Muscle layer of colon (tissue), 2 donors: Measurements from ENCODE around the gene APOA1.

Experiments
- H3K27ac ChIP-seq: one replicate; pipeline ENCODE4 v1.7.0; 2013; ENCODE audit warnings: low read depth, mild to moderate bottlenecking, low read length, moderate library complexity
- H3K27me3 ChIP-seq, 2 donors: one replicate each; pipeline ENCODE4 v1.7.0; 2013; ENCODE audit warnings: low read length in 2 of 2, mild to moderate bottlenecking in 2 of 2; ENCODE audit not compliant: insufficient read depth in 2 of 2, control insufficient read depth in 1 of 2
- H3K36me3 ChIP-seq: one replicate; pipeline ENCODE4 v1.7.0; 2013; ENCODE audit warnings: mild to moderate bottlenecking, low read length; ENCODE audit not compliant: insufficient read depth
- H3K4me1 ChIP-seq: one replicate; pipeline ENCODE4 v1.7.0; 2013; ENCODE audit warnings: mild to moderate bottlenecking, low read length; ENCODE audit not compliant: insufficient read depth
- H3K4me3 ChIP-seq, 2 donors: one replicate each; pipeline ENCODE4 v1.7.0; 2013; ENCODE audit warnings: low read length in 2 of 2, low read depth in 1 of 2, mild to moderate bottlenecking in 1 of 2, moderate library complexity in 1 of 2
- H3K9ac ChIP-seq: one replicate; pipeline ENCODE4 v1.7.0; 2013; ENCODE audit warnings: low read length
- H3K9me3 ChIP-seq: one replicate; pipeline ENCODE4 v1.7.0; 2013; ENCODE audit warnings: mild to moderate bottlenecking, low read length
- donor health status: abdominal sarcoma.
- donor health status: Adenocarcinoma of cecum.

The APOA1 gene

GRCh38 chr11:116857316-116857715 is 19.9 kb upstream of the APOA1 start:
- H3K9me3 ChIP-seq = no peaks in the 10 kb centered on the region
- peaks cover 62% of the 10 kb centered on the region for H3K36me3 ChIP-seq
- H3K9ac ChIP-seq = no peak overlapping the region
- no peak overlapping the region for H3K27ac ChIP-seq
- H3K27me3 ChIP-seq = no peaks in the 10 kb centered on the region
- no peak overlapping the region for H3K4me3 ChIP-seq
- peaks cover 2% of the 10 kb centered on the region for H3K4me1 ChIP-seq

GRCh38 chr11:116856423-116856822 is 19.0 kb upstream of the APOA1 start:
- no peak overlapping the region for H3K27ac ChIP-seq
- no peaks in the 10 kb centered on the region for H3K27me3 ChIP-seq
- H3K36me3 ChIP-seq = peaks cover 53% of the 10 kb centered on the region

GRCh38 chr11:116855413-116855812 is 18.0 kb upstream of the APOA1 start:
- no peak overlapping the region for H3K4me3 ChIP-seq
- H3K27me3 ChIP-seq = no peaks in the 10 kb centered on the region
- H3K27ac ChIP-seq = no peak overlapping the region
- H3K9me3 ChIP-seq = no peaks in the 10 kb centered on the region
- H3K36me3 ChIP-seq = peaks cover 43% of the 10 kb centered on the region
- no peak overlapping the region for H3K9ac ChIP-seq
- H3K4me1 ChIP-seq = peaks cover 10% of the 10 kb centered on the region

More at GRCh38 chr11:116856423-116856822, 19.0 kb upstream of the APOA1 start:
- Histone ChIP-seq H3K4me1 (peaks cover 10% of the 10 kb centered on the region), H3K9me3 (no peaks in the 10 kb centered on the region), H3K4me3 (no peak overlapping the region), H3K9ac (no peak overlapping the region)

GRCh38 chr11:116853461-116854073 is 16.1 kb upstream of the APOA1 start:
- Histone ChIP-seq H3K27me3 (no peaks in the 10 kb centered on the region), H3K4me3 (no peak overlapping the region), H3K27ac (no peak overlapping the region), H3K9ac (no peak overlapping the region), H3K36me3 (peaks cover 37% of the 10 kb centered on the region), H3K9me3 (no peaks in the 10 kb centered on the region), H3K4me1 (peaks cover 10% of the 10 kb centered on the region)

GRCh38 chr11:116852261-116853031 is 15.0 kb upstream of the APOA1 start:
- Histone ChIP-seq H3K9me3 (no peaks in the 10 kb centered on the region), H3K36me3 (peaks cover 33% of the 10 kb centered on the region), H3K4me1 (peaks cover 10% of the 10 kb centered on the region), H3K9ac (no peak overlapping the region), H3K27ac (no peak overlapping the region), H3K27me3 (no peaks in the 10 kb centered on the region), H3K4me3 (no peak overlapping the region)

GRCh38 chr11:116851626-116852025 is 14.2 kb upstream of the APOA1 start:
- Histone ChIP-seq H3K4me1 (peaks cover 10% of the 10 kb centered on the region), H3K27ac (no peak overlapping the region), H3K9ac (no peak overlapping the region), H3K4me3 (no peak overlapping the region), H3K9me3 (no peaks in the 10 kb centered on the region), H3K36me3 (peaks cover 33% of the 10 kb centered on the region), H3K27me3 (no peaks in the 10 kb centered on the region)

- peaks cover 10% of the 10 kb centered on the region for H3K4me1 ChIP-seq
- H3K36me3 ChIP-seq = peaks cover 47% of the 10 kb centered on the region
- H3K27me3 ChIP-seq = no peaks in the 10 kb centered on the region
Observed at GRCh38 chr11:116849486-116849885, 12.1 kb upstream of the APOA1 start.

GRCh38 chr11:116849060-116849459 is 11.6 kb upstream of the APOA1 start:
- H3K4me3 ChIP-seq = no peak overlapping the region
- H3K27ac ChIP-seq = no peak overlapping the region
- H3K36me3 ChIP-seq = peaks cover 44% of the 10 kb centered on the region
- H3K9ac ChIP-seq = no peak overlapping the region
- peaks cover 10% of the 10 kb centered on the region for H3K4me1 ChIP-seq
- no peaks in the 10 kb centered on the region for H3K27me3 ChIP-seq
- H3K9me3 ChIP-seq = no peaks in the 10 kb centered on the region

More at GRCh38 chr11:116849486-116849885, 12.1 kb upstream of the APOA1 start:
- no peaks in the 10 kb centered on the region for H3K9me3 ChIP-seq
- no peak overlapping the region for H3K9ac ChIP-seq
- H3K27ac ChIP-seq = no peak overlapping the region
- no peak overlapping the region for H3K4me3 ChIP-seq

- Histone ChIP-seq H3K9ac (no peak overlapping the region), H3K9me3 (no peaks in the 10 kb centered on the region), H3K4me3 (no peak overlapping the region), H3K27ac (no peak overlapping the region), H3K4me1 (peaks cover 10% of the 10 kb centered on the region), H3K36me3 (peaks cover 58% of the 10 kb centered on the region), H3K27me3 (no peaks in the 10 kb centered on the region)
Observed at GRCh38 chr11:116847612-116848011, 10.2 kb upstream of the APOA1 start.

GRCh38 chr11:116844722-116845121 is 7.3 kb upstream of the APOA1 start:
- H3K4me1 ChIP-seq = no peaks in the 10 kb centered on the region
- no peak overlapping the region for H3K27ac ChIP-seq
- H3K4me3 ChIP-seq = no peak overlapping the region
- no peak overlapping the region for H3K9ac ChIP-seq
- no peaks in the 10 kb centered on the region for H3K27me3 ChIP-seq
- H3K9me3 ChIP-seq = no peaks in the 10 kb centered on the region
- peaks cover 58% of the 10 kb centered on the region for H3K36me3 ChIP-seq

- Histone ChIP-seq H3K4me3 (no peak overlapping the region), H3K36me3 (peaks cover 51% of the 10 kb centered on the region), H3K9ac (no peak overlapping the region), H3K27me3 (no peaks in the 10 kb centered on the region), H3K9me3 (no peaks in the 10 kb centered on the region), H3K27ac (no peak overlapping the region), H3K4me1 (no peaks in the 10 kb centered on the region)
Observed at GRCh38 chr11:116843661-116844060, 6.2 kb upstream of the APOA1 start.

GRCh38 chr11:116842909-116843308 is 5.5 kb upstream of the APOA1 start:
- H3K36me3 ChIP-seq = peaks cover 47% of the 10 kb centered on the region
- no peak overlapping the region for H3K4me3 ChIP-seq
- no peak overlapping the region for H3K9ac ChIP-seq
- H3K27me3 ChIP-seq = no peaks in the 10 kb centered on the region
- H3K27ac ChIP-seq = no peak overlapping the region
- H3K9me3 ChIP-seq = no peaks in the 10 kb centered on the region
- H3K4me1 ChIP-seq = no peaks in the 10 kb centered on the region
